Motor neuron (in vitro differentiated cells): Measurements from ENCODE around the gene POU3F1. TPM values are rescaled to one million over a fixed set of nuclear protein-coding genes. Genes with fewer than 3 reads are reported as not detected.
A peak's percentile ranks its signal among the peaks of the same experiment; 100 is the strongest.

ENCODE experiments used
- ATAC-seq, 8 experiments: fragments of 200-7000 bp; cut with Tn5 transposase; replicated peaks in 6 of 8; 2 replicates each; pipeline ENCODE4 v1.8.0; 2021; ENCODE audit warnings: mild to moderate bottlenecking in 8 of 8, moderate library complexity in 8 of 8
- H3K27ac ChIP-seq, 2 donors: fragments of 250-450 bp; sonication (Bioruptor Pico); 2 replicates each; pipeline ENCODE4 v1.9.0; 2021; ENCODE audit warnings: antibody characterized with exemption in 2 of 2, mild to moderate bottlenecking in 2 of 2, moderate library complexity in 1 of 2
- H3K4me1 ChIP-seq, 2 donors: fragments of 250-450 bp; sonication (Bioruptor Pico); replicated peaks in 1 of 2; 2 replicates each; pipeline ENCODE4 v1.6.1; 2021; ENCODE audit warnings: antibody characterized with exemption in 2 of 2, mild to moderate bottlenecking in 2 of 2, moderate library complexity in 1 of 2
- H3K4me3 ChIP-seq, 5 donors: fragments of 250-450 bp; sonication (Bioruptor Pico); 2 replicates each; pipeline ENCODE4 v1.9.0; 2021; ENCODE audit warnings: antibody characterized with exemption in 5 of 5, mild to moderate bottlenecking in 5 of 5, moderate library complexity in 4 of 5
- WGBS, 10 experiments: fragments of 450-650 bp; shearing (Covaris generic); methylation state at CpG; one replicate each; pipeline ENCODE4 v1.0.0; 2022; 5-methylcytosine and 5-hydroxymethylcytosine counted together
- in situ Hi-C, 9 experiments: fragments of 400-800 bp; cut with MboI; loops; one replicate each; pipeline ENCODE4 v1.15.0; 2021; ENCODE audit warnings: low sequenced_read_pairs in 9 of 9, low pct_unique_long_range_greater_than_20kb in 2 of 9; ENCODE audit not compliant: unreplicated experiment in 9 of 9
- total RNA-seq, 8 experiments: library from RNA; unstranded; fragments of 300-600 nt; gene quantifications; 2 replicates each; pipeline versions ENCODE4 v1.2.3 to v1.2.4, GENCODE V29; 2022

POU3F1 gene
- total RNA-seq, 8 experiments from 2014 or later: 0.91 to 7.6 (median 3.3) TPM

DNA sequence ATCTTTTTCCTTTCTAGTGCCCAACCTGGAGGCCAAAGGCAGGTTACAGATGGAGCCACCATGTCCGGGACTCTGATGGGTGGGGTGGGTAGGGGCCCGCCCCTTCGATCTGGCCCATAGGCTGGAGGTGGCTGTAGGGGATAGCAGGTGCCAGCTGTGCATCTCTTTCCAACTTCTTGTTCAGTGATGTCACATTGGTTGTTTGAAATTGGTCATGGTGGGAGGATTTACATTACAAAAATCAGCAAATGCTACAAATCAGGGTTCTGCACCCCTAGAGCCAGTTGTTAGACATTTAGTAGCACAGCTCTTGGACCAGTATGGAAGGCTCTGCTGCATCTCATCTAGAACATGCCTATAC, 22.4 kb upstream of the POU3F1 start:
- no peak overlapping the region for H3K27ac ChIP-seq
- H3K4me1 ChIP-seq: peaks cover 42 to 43% of the 10 kb centered on the region in 2 donors
- no peak for ATAC-seq
- in situ Hi-C loops: loop anchor here in 1 of 9 experiments (25.0 kb wide), 1 partner anchor 168 kb away; no protein-coding TSS in a partner anchor
- 40 to 100% methylated on average over 1 to 2 of the region's 3 CpGs; no CpG with 5 or more reads in 8 of the 10 experiments for WGBS, 10 experiments
- no peak overlapping the region for H3K4me3 ChIP-seq

DNA sequence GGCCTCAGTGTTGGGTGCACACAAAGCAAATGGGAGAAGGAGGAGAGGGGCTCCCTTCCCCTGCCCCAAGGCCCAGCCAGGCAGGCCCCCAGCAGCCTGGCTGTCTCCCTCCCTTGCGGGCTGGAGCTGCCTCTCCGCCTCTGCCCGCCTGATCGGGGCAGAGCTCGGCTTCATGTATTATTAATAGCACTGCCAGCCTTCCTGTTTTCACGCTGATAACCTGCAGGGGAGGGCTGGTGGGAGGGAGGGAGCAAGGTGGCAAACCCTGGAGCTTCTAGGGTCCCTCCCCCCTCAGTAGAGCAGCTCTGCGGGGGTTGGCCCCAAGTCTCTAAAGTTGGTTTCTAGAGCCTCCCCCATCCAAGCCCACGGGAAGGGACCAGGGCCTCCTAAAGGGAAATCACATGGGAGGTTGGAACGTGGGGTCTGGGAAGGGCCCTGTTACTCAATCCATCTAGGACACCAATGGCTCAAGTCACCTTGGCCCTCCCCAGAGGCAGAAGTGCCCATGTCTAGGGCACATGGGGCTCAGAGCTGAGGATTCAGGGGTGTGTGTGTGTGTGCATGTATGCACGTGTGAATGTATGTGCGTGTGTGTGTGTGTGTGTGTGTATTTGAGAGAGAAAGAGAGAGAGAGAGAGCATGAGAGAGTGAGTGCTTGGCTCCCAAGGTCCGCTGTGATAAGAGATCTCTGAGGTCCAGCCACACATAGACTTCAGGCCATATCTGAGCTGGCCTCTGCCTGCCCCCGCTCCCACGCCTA, 21.8 kb upstream of the POU3F1 start:
- in situ Hi-C loops: loop anchor here in 1 of 9 experiments (25.0 kb wide), 1 partner anchor 169 kb away; no protein-coding TSS in a partner anchor
- H3K4me3 ChIP-seq: no peak overlapping the region
- 27 to 100% (median 54%) methylated on average over 2 to 12 of the region's 14 CpGs; no CpG with 5 or more reads in 5 of the 10 experiments for WGBS, 10 experiments
- no peak for ATAC-seq
- peaks cover 42% of the 10 kb centered on the region in 2 donors for H3K4me1 ChIP-seq
- H3K27ac ChIP-seq: no peak overlapping the region

DNA sequence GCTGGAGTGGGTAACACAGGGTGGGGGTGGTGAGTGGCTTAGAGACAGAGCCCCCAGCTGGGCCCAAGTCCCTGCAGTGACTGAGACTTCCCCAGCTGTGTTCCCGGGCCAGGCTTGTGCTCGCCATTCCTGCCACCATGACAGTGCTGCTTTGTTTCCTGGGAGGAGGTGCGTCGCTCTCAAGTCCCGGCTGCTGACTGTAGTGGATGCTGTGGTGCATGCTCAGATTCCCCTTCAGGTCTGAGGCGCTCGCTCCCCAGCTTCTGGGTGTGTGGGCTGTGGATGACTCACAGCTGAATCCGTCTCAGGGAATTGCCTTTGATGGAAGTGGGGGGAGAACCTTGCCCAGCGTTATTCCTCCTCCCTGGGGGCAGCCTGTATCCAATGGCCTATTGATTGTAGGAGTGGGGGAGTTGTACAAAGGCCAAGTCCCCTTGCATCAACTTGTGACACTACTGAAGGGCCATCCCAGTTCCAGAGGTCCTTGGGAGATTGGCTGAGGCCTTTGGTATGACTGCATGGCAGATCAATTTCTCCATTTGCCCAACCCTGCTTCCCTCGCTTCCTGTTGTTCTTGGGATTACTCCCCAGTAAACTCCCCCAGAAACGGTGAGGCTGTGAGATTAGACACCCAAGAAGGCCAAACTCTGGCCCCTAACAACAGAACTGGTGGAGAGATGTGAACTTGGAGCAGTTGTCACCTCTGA, 17.8 kb upstream of the POU3F1 start:
- Histone ChIP-seq H3K4me3 (no peak overlapping the region), H3K4me1 (peaks cover 23 to 30% of the 10 kb centered on the region in 2 donors), H3K27ac (peak overlapping the region; percentile 7 to 62)
- WGBS, 10 experiments: 0 to 79% (median 40%) methylated on average over 2 to 10 of the region's 11 CpGs; no CpG with 5 or more reads in 5 of the 10 experiments
- peak; percentile 46 to 98 (median 94) for ATAC-seq
- in situ Hi-C loops: loop anchor here in 1 of 9 experiments (25.0 kb wide), 1 partner anchor 173 kb away; no protein-coding TSS in a partner anchor

DNA sequence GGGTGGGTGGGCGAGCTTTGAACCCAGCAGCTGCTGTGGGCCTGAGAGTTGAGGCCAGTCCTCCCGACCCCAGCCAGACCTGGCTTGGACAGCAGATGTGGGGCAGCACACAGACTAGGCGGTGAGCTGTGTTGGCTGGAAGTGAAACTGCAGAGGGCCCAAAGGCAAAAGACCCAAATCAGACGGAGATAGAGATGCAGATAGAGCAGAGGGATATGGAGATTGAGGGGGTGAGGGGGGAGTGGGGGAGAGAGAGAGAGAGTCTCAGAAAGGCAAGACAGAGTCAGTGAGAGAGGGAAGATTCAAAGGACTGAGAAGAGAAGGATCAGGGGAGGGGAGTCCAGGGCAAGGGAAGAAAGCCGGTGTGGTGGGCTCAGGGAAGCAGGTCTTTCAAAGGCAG, 17.0 kb upstream of the POU3F1 start:
- WGBS, 10 experiments: 28% methylated on average over 2 of the region's 5 CpGs; no CpG with 5 or more reads in 9 of the 10 experiments
- peak overlapping the region in 1 of 2 donors; percentile 54 for H3K27ac ChIP-seq
- peak in 4 of 8 experiments; percentile 0 to 55 (median 8) for ATAC-seq

DNA sequence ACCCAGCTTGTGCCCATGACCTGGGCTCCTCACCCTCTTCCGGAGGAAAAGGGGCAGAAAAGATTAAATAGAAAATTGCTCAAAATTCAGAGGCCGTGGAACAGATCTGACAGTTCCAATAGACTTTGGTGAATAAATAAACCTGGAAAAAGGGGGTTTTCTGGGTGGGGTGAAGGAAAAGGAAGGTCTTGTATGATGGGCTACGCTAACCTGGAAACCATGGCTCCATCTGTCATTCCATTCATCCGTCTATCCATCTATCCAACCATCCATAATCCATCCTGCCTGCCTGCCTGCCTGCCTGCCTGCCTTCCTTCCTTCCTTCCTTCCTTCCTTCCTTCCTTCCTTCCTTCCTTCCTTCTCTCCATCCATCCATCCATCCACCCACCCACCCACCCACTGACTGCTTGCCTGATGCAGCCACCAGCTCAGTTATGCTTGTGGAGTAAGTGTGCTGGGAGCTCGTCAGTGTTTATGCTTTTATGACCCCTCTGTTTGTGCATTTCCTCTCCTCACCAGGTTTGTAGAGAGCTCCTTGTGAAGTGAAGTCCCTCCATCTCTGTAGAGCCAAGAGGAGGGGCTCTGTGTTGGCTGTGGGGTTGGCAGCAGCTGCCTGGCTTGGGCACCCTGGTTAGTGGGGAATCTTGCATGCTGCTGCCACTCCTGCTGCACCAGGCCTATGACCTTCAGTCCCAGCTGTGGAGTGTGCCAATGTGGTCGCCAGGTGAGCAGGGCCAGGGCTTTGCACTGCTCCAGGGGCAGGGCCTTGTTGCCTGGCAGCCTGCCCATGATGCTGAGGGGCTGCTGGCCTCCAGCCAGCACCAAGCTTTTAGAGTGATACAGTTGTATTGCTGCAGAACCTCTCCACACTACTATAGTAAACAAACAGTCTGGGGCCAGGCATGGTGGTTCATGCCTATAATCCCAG, 16.0 kb upstream of the POU3F1 start:
- no peak overlapping the region for H3K4me3 ChIP-seq
- in situ Hi-C loops: loop anchor here in 1 of 9 experiments (25.0 kb wide), 1 partner anchor 175 kb away; no protein-coding TSS in a partner anchor
- H3K27ac ChIP-seq: no peak overlapping the region
- 60 to 100% (median 87%) methylated on average over 1 to 5 of the region's 6 CpGs; no CpG with 5 or more reads in 4 of the 10 experiments for WGBS, 10 experiments
- H3K4me1 ChIP-seq: peaks cover 15 to 23% of the 10 kb centered on the region in 2 donors
- peak in 2 of 8 experiments; percentile 23 to 54 for ATAC-seq

More for the DNA sequence above, 17.0 kb upstream of the POU3F1 start:
- Histone ChIP-seq H3K4me1 (peaks cover 23 to 30% of the 10 kb centered on the region in 2 donors), H3K4me3 (no peak overlapping the region)
- in situ Hi-C loops: loop anchor here in 1 of 9 experiments (25.0 kb wide), 1 partner anchor 174 kb away; no protein-coding TSS in a partner anchor

DNA sequence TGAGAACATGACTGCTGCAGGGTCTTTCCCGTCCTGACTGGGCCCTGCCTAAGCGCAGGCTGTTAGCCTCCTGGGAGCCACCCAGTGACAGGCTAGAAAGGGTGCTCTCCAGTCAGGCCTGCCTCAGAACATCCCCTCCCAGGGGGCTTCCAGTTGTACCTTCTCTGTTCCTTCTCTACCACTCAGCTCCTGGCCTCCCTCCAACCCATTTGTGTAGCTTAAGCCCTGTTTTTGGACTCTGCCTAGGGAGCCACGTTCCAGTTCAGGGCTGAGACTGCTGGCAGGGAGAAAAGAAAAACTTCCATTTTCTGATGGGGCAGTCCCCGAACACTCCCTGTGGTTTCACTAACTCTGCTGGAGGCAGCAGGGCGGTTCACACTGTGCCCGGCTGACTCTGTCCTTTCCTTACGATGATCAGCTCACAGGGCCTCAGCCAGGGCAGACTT, 15.3 kb upstream of the POU3F1 start:
- WGBS, 10 experiments: 67 to 100% (median 82%) methylated on average over 1 to 7 of the region's 7 CpGs; no CpG with 5 or more reads in 2 of the 10 experiments
- in situ Hi-C loops: loop anchor here in 1 of 9 experiments (25.0 kb wide), 1 partner anchor 175 kb away; no protein-coding TSS in a partner anchor

DNA sequence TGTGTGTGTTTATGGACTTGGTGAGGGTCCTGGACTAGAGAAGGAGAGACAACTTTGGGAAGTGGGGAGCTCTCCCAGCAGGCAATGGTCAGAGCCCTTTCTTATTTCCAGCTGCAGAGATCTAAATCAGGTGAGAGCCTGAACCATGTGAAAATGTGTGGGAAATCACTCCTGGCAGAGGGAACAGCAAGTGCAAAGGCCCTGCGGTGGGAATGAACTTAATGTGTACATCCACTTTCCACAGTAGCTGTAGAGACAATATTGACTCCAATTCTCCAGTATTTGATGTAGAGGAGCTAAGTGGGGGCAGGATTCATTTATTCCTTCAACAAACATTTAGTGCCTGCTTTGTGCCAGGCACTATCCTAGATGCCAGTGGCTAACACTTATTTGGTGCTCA, 14.7 kb upstream of the POU3F1 start:
- H3K4me1 ChIP-seq: peaks cover 15 to 23% of the 10 kb centered on the region in 2 donors
- H3K4me3 ChIP-seq: no peak overlapping the region
- H3K27ac ChIP-seq: no peak overlapping the region
- in situ Hi-C loops: loop anchor here in 1 of 9 experiments (25.0 kb wide), 1 partner anchor 176 kb away; no protein-coding TSS in a partner anchor
- no peak for ATAC-seq
- WGBS, 10 experiments: 56 to 100% (median 94%) methylated on average over 1 of the region's 1 CpG; no CpG with 5 or more reads in 4 of the 10 experiments

More for the DNA sequence above, 15.3 kb upstream of the POU3F1 start:
- H3K4me1 ChIP-seq: peaks cover 15 to 23% of the 10 kb centered on the region in 2 donors
- H3K27ac ChIP-seq: no peak overlapping the region
- peak in 2 of 8 experiments; percentile 2 to 15 for ATAC-seq
- no peak overlapping the region for H3K4me3 ChIP-seq

DNA sequence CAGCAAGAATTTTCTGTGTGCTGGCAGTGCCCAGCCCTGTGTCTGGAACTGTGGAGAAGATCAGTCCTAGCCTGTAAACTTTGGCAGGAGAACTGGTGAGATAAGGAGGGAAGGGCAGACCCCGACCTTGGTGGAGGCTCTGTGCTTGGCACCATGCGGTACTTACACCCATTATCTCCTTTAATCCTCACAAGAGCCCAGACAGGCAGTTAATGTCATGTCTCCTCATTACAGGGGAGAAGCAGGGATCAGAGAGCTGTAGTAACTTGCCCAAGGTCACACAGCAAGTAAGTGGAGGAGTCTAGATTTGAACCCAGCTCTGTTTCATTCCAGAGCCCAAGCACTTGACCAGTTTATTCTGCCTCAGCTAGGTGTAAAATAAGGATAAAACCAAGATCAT, 13.9 kb upstream of the POU3F1 start:
- Histone ChIP-seq H3K4me1 (peaks cover 16 to 23% of the 10 kb centered on the region in 2 donors), H3K27ac (no peak overlapping the region), H3K4me3 (no peak overlapping the region)
- 0 to 100% (median 79%) methylated on average over 1 to 2 of the region's 2 CpGs; no CpG with 5 or more reads in 2 of the 10 experiments for WGBS, 10 experiments
- in situ Hi-C loops: loop anchor here in 1 of 9 experiments (25.0 kb wide), 1 partner anchor 177 kb away; no protein-coding TSS in a partner anchor
- ATAC-seq: no peak

DNA sequence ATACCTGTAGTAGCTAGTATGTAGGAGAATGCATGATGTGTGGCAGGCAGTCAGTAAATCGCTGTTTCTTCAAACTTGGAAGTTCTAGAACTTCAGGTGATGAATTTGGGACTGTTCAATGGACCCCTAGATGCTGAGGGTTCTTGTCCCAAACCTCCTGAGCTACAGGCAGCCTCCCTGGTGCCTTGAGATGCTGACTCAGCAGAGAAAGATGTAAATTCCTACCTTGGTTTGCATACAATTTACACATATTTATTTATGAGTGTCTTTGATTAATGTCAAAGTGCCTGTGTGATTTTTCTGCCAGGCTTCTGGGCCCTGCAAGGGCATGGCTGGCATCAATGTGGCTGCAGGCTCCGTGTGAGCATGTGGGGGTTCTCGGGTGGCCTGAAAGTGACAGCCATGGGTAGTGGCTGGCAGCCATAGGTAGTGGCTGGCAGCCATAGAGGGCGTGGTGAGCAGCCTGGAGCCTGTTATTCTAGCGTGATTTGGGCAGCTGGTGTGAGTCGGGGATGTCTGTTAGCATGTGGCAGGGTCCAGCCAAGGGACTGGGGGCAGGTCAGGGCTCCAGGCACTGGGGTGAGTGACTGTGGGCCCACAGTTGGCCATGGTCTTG, 13.2 kb upstream of the POU3F1 start:
- ATAC-seq: peak in 3 of 8 experiments; percentile 40 to 65 (median 44)
- in situ Hi-C loops: loop anchor here in 1 of 9 experiments (25.0 kb wide), 1 partner anchor 178 kb away; no protein-coding TSS in a partner anchor
- 0 to 100% (median 60%) methylated on average over 1 to 5 of the region's 6 CpGs; no CpG with 5 or more reads in 2 of the 10 experiments for WGBS, 10 experiments
- H3K4me3 ChIP-seq: no peak overlapping the region
- peaks cover 15 to 18% of the 10 kb centered on the region in 2 donors for H3K4me1 ChIP-seq
- no peak overlapping the region for H3K27ac ChIP-seq

DNA sequence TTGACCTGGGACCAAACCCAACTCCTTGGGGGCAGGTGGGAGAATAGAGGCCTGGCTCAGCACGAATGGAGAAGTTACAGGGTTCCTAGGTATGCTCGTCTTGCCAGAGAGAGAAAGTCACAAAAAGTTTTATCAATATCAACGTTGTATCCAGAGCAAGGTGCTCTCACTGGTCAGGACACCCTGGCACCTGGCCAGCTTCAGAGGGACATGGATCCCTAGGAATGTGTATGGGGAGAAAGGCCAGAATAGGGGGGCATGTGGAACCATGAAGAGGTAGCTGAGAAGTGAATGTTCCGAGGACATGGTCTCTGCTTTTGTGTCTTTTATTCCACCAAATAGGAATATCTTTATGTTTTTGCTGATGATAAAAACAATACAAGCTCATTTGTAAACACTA, 9.4 kb upstream of the POU3F1 start:
- H3K4me1 ChIP-seq: peaks cover 23 to 32% of the 10 kb centered on the region in 2 donors
- no peak overlapping the region for H3K4me3 ChIP-seq
- in situ Hi-C loops: loop anchor here in 1 of 9 experiments (25.0 kb wide), 1 partner anchor 181 kb away; no protein-coding TSS in a partner anchor
- no peak for ATAC-seq
- no peak overlapping the region for H3K27ac ChIP-seq
- WGBS, 10 experiments: 0 to 100% (median 80%) methylated on average over 1 to 4 of the region's 4 CpGs; no CpG with 5 or more reads in 4 of the 10 experiments

GRCh38 chr1:38055398-38055797, 8.8 kb upstream of the POU3F1 start:
- peaks cover 29 to 37% of the 10 kb centered on the region in 2 donors for H3K4me1 ChIP-seq
- in situ Hi-C loops: loop anchor here in 1 of 9 experiments (25.0 kb wide), 1 partner anchor 182 kb away; no protein-coding TSS in a partner anchor
- 57 to 100% (median 83%) methylated on average over 1 to 3 of the region's 3 CpGs; no CpG with 5 or more reads in 3 of the 10 experiments for WGBS, 10 experiments
- H3K27ac ChIP-seq: no peak overlapping the region
- no peak overlapping the region for H3K4me3 ChIP-seq
- ATAC-seq: no peak
